Body of pancreas (tissue), 4 donors: ENCODE measurements around the gene DLGAP5.

ENCODE experiments used
- POLR2A ChIP-seq, 3 donors: fragments of 450-650 bp; IDR thresholded peaks; one replicate each; pipeline ENCODE4 v1.6.1; 2016; ENCODE audit warnings: antibody characterized with exemption in 3 of 3, mild to moderate bottlenecking in 2 of 3
- TF ChIP-seq, protein P1 (sequence below), 7 experiments: fragments of 450-650 bp in 4 of 7; fragments of 200-600 bp in 3 of 7; sonication (generic) in 3 of 7; IDR thresholded peaks; one replicate each; pipeline ENCODE4 v1.5.1; 2016 to 2019; ENCODE audit warnings: antibody characterized with exemption in 7 of 7

DNA sequence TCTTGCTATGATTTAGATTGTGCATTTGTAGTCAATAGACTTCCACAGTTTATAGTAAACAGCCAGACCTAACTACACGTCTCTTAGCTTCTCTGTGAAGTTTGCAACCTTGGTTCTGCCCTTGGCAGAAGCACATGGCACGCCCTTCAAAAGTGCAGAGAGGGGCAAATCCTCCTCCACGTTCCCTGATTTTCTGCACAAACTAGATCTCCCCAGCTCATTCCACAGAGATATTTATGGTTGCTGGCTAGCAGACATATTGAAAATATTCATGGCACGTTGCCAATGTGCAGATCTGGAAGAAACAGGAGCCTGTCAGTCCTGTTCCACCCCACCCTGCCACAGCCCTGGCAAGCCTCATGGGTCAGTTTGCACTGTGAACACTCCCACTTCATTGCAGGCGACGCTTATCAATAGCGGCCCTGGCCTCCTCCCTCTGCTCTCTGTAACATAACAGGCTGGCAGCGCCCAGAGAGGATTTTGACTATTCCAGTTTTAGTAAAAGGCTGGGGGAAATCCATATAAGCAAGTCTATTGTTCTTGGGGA, 68.9 kb downstream of the DLGAP5 start:
- TF ChIP-seq POLR2A (IDR thresholded peaks at IDR 0.05) = no peak
- TF ChIP-seq, protein P1, sequence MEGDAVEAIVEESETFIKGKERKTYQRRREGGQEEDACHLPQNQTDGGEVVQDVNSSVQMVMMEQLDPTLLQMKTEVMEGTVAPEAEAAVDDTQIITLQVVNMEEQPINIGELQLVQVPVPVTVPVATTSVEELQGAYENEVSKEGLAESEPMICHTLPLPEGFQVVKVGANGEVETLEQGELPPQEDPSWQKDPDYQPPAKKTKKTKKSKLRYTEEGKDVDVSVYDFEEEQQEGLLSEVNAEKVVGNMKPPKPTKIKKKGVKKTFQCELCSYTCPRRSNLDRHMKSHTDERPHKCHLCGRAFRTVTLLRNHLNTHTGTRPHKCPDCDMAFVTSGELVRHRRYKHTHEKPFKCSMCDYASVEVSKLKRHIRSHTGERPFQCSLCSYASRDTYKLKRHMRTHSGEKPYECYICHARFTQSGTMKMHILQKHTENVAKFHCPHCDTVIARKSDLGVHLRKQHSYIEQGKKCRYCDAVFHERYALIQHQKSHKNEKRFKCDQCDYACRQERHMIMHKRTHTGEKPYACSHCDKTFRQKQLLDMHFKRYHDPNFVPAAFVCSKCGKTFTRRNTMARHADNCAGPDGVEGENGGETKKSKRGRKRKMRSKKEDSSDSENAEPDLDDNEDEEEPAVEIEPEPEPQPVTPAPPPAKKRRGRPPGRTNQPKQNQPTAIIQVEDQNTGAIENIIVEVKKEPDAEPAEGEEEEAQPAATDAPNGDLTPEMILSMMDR (IDR thresholded peaks at IDR 0.05) = no peak
